GM03348 (cell line): ENCODE measurements around the gene URB2.
"Not testable (repeated sequence)": the region's sequence is repeated elsewhere in the genome, so short reads cannot be mapped to it uniquely, and the experiment has no call there.

Source experiments
- DNase-seq: peaks from one replicate; pipeline ENCODE4 v3.0.0; 2012; ENCODE audit warnings: low spot score

URB2 gene

GRCh38 chr1:229614701-229615100, 11.3 kb upstream of the URB2 start:
- DNase-seq: no peak

DNA sequence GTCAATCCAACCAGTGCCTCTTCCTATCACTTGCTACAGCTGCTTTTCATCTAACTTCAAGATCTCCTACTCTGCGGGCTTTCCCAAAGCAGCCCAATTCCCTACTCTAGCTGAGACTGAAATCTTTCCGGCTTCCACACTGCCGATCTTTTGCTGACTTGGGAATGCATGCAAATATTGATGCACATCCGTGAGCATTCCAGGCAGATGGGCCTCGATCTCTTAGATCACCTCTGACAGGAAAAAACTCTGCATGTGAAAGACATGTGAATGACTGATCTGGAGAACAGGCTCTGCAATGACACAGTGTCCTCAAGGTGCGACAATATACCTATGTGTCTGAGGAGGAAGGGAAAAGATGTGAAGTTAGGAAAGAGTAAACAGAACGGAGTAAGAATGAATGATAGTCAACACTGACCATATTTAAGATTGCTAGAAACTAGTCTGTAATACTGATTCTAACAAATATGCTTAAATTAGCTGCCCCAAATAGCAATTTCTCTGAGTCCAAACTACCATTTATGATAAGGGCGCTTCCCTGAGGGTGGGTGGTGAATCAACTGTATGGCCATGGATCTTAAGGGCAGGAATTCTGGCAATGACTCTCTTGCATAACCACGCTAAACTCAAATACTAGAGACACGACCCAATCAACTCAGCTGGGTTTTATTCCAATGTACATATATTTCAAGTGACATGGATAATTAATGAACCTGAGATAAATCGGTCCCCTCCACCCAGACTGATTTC, 8.5 kb upstream of the URB2 start:
- no peak for DNase-seq

DNA sequence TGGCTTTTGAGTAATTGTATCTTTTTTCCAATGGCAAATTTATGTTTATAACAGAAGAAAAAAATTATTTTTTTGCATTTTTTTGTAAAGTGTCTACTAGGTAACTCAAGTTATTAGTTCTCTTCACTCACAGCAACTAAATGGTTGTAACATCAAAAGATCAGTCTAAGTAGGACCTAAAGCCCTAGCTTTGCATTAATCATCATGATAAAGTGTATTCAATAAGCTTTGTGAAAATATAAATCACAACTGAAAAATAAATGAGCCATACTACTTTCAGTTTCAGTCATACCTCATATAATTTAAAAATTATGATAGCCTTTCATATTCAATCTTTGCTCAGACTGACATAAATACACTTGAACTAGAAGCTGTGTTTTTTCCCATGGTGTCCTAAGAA, 7.0 kb upstream of the URB2 start:
- no peak for DNase-seq

- no peak for DNase-seq
Observed at GRCh38 chr1:229619614-229620013, 6.4 kb upstream of the URB2 start.

- DNase-seq: peak; percentile 73
Observed at GRCh38 chr1:229620876-229621275, 5.2 kb upstream of the URB2 start.

GRCh38 chr1:229621663-229622062, 4.4 kb upstream of the URB2 start:
- no peak for DNase-seq

- not testable (repeated sequence) for DNase-seq
Observed at GRCh38 chr1:229622641-229623120, 3.4 kb upstream of the URB2 start.

DNA sequence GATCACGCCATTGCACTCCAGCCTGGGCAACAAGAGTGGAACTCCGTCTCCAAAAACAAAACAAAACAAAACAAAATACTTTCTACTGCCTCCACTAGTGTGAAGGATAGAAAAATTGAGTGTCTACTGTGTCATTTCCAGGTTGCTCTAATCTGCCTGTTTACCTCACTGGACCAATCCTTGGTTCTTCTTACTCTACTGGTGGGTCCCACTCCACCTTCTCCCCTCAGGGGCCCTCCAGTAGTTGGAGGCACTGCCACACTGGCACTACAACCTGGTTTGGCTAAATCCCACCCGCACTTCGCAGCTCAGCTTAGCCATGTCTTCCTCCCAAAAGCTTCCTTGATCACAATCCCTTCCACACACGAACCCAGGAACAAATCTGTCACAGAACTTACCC, 2.8 kb upstream of the URB2 start:
- no peak for DNase-seq

DNA sequence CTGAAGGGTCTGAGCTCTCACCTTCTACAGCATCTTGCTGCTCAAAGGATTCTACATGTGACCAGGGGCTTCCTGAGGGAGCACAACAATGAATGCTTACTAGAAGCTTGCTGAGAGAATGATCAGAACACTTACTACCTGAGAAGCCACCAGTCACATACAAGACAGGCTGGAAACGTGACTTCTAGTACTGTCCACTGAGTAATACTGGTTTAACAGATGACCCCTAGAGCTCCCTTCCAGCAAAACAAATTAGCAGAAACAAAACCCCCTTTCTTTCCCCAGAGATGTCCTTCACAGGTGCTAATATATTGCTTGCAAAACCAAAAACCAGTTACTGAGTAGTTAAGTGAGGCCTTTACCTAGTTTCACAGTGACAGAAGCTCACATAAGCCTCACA, 2.2 kb upstream of the URB2 start:
- DNase-seq: no peak

DNA sequence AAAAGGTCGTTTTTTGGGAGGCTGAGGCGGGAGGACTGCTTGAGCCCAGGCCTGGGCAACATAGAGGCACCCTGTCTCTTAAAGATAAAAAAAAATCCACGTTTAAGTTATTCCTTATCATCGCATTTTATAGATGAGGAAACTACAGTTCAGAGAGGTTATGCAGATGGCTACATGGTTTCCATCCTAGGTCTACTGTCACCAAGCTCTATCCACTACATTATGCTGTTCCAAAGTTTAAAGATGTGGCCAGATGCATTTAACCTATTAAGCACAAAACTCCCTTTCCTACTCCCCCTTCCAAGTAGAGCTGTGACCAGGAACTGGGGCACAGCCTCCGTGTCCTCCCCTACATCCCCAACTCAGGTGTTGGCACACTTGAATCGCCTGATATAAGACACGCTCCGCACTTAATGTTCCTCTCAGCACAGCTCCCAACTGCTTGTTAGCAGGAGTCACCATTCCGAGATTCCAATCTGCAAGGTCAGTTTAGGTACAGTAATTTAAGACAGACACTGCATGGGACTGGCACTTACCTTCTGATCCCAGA, 1.5 kb upstream of the URB2 start:
- no peak for DNase-seq

DNA sequence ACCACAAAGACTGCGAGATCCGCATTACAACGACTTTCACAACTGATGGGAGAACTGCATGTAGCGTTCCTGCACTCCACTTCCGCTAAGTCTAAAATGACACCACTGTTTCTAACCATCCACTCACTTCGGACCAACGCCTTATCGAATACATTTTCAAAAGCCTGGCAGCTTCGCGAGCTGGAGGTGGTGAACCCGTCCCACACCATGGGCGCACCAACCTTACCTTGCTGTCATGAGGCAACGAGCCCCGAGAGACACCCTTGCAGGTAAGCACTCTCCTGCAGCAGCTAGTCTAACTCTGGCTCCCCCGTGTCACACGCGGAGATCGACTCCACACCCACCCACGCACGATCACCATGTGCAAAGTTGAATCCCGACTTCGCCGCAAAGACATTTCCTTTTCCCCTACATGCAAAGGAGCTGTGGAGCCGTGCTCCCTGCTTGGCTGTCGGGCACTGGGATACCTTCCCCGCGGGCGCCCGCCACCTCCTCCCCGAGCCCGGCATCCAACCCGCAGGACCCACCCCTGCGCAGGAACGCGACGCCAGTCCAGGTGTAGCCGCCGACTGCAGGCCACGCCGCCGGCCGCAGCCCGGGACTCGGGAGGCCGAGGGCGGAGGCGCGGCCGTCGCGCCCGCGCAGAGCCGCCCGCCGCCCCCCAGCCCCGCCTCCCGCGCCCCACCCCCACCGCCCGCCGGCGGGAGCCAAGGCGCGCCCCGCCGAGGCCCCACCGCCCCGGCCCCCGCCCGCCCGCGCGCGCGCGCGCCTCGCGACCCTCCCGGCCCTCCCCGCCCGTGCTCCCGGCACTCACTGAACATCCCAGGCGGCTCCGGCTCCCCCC, 754 bp upstream of the URB2 start:
- peak; percentile 88 for DNase-seq

DNA sequence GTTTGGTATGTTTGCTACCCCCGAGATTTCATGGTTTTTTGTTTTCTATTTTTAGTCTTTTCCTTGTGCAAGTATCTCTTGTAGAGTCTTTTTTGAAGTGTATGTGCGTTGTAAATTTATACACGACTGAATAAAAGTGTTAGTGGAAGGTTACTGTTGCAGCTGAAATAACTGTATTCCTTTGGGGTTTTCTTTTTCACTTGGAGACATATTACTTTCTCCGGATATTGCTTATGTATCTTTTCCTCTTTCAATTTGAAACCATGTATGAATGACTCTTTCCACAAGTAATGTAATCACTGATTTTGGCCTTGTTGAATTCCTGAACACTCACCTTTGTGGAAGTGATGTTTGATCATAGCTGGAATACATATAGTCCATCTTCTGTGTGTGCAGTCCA, 956 bp downstream of the URB2 start:
- DNase-seq: no peak

DNA sequence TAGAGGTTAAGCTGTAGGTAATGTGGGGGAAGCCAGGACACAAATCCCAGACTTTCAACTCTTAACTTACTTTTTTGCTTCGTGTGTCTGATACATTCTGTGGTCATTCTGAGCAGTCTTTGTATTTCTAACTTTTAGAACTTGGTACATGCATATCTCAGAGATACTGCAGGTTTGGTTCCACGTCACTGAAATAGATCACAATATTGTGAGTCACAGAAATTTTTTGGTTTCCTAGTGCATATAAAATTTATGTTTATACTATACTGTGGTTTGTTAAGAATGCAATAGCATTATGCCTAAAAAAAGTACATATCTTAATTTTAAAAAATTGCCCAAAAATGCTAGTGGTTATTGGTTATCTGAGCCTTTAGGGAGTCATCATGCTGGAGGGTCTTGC, 3.2 kb downstream of the URB2 start:
- DNase-seq: no peak

- no peak for DNase-seq
Observed at GRCh38 chr1:229631148-229631547, 5.1 kb downstream of the URB2 start.

- no peak for DNase-seq
Observed at GRCh38 chr1:229631966-229632365, 5.9 kb downstream of the URB2 start.

DNA sequence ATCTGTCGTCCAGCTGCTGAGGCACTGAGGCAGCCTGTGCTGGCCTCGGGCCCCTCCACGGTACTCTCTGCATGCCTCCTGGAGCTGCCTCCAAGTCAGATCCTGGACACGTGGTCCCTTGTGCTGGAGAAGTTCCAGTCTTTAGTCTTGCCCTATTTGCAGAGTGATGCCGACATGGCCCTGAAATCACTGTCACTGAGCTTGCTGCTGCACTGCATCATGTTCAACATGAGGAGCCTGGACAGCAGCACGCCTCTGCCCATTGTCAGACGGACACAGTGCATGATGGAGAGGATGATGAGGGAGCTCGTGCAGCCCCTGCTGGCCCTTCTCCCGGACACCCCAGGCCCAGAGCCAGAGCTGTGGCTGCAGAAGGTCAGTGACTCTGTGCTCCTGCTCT, 10.0 kb downstream of the URB2 start:
- no peak for DNase-seq

DNA sequence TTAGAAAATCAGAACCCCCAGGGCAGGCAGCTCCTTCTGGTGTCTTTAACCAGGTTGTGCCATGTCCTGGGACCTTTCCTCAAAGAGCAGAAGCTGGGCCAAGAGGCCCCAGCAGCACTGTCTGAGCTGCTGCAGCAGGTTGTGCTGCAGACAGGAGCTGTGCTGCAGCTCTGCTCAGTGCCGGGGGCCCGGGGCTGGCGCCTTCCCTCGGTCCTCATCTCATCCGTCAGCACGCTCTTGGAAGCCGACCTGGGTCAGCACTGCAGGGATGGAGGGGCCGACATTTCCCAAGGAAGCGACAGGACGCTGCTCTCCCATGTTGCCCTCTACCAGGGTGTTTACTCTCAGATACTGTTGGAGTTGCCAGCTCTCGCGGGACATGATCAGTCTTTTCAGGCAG, 11.7 kb downstream of the URB2 start:
- DNase-seq: no peak

DNA sequence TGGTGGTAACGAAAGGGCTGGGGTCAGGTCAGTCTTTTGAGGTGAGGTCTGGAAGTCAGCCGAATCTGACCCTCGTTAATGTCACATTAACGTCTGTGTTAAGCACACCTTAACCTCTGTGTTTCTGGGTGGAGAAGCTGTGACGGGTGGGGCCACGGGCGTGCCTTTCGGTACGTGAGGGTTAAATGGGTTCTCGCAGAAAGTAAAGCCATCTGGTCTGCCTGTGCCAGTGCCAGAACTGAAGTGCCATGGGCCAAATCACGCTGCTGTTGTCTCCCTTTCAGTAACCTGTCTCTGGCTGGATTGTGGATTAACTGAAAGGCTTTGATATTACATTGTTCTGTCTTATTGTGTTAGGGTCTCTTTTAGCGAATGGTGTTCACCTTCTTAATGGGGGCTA, 14.4 kb downstream of the URB2 start:
- DNase-seq: no peak

DNA sequence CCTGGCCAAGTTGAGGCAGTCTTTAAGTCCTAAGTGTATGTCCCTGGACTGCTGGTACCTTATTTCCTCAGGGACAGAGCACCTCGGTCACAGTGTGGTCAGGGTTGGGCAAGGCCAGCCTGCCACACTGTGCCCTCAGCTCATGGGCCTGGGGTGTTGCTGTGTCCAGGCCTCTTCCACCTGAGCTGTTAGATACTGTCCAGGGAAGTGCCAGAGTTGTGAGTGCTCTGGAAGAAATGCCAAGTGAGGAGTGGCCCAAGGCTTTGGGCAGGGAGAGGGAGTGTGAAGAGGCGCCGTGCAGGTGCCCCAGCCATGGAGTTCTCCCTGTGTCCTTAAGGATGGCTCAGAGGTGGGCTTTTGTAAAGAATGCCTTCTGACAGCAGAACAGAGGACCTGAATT, 15.3 kb downstream of the URB2 start:
- no peak for DNase-seq

DNA sequence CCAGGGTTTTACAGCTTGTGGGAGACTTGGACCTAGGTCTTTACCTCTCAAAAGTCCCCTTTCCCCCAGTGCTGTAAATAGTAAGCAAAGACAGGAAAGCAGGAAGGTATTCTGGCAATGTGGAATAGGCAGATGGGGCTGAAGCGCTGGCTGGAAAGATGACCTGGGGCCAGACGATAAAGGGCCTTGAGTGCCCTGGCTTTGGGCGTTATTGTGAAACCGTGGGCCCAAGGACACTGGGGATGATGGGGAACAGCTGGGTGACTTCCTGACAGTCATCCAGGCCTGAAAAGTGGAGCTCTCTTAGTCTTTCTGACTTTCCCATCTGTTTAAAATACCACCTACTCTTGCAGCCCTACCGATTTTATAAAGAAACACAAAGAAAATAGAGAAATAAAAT, 16.3 kb downstream of the URB2 start:
- DNase-seq: no peak

DNA sequence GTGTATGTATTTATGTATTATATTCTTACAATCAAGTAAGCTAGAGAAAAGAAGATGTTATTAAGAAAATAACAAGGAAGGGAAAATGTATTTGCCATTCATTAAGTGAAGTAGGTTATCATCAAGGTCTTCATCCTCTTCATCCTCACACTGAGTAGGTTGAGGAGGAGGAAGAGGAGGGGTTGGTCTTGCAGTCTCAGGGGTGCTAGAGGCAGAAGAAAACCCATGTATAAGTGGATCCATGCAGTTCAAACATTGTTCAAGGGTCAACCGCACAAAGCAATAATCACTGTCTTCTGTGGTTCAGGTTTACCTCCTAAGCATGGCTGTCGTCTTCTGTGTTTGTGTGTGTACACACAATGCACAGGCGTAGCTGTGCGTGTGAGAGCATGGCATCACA, 16.9 kb downstream of the URB2 start:
- no peak for DNase-seq

GRCh38 chr1:229643996-229644745, 18.1 kb downstream of the URB2 start:
- DNase-seq: no peak
